Vagina (tissue), 2 donors: ENCODE measurements around the gene SPRY1. TPM values are rescaled to one million over a fixed set of nuclear protein-coding genes. Genes with fewer than 3 reads are reported as not detected.

ENCODE experiments used
- DNase-seq, 2 donors: peaks; one replicate each; pipeline ENCODE4 v3.0.0-alpha.2; 2017; ENCODE audit errors: extremely low spot score in 2 of 2
- H3K27ac ChIP-seq: fragments of 200-600 bp; sonication (generic); one replicate; pipeline ENCODE4 v1.5.1; 2019
- H3K27me3 ChIP-seq: fragments of 200-600 bp; sonication (generic); one replicate; pipeline ENCODE4 v1.5.1; 2019
- H3K36me3 ChIP-seq, 2 donors: fragments of 200-600 bp; sonication (generic); one replicate each; pipeline ENCODE4 v1.5.1; 2017 to 2019
- H3K4me1 ChIP-seq: fragments of 200-600 bp; sonication (generic); one replicate; pipeline ENCODE4 v1.5.1; 2019
- H3K4me3 ChIP-seq, 2 donors: fragments of 200-600 bp; sonication (generic); 1 replicate in 1 of 2; 2 replicates in 1 of 2; pipeline ENCODE4 v1.5.1; 2016 to 2019
- H3K9me3 ChIP-seq: fragments of 200-600 bp; sonication (generic); one replicate; pipeline ENCODE4 v1.5.1; 2019
- CTCF ChIP-seq, 3 experiments: fragments of 450-650 bp in 2 of 3; fragments of 200-600 bp in 1 of 3; sonication (generic) in 1 of 3; IDR thresholded peaks; one replicate each; pipeline ENCODE4 v1.5.1; 2017 to 2019; ENCODE audit warnings: antibody characterized with exemption in 3 of 3, mild to moderate bottlenecking in 2 of 3, moderate library complexity in 2 of 3
- POLR2A ChIP-seq, 2 donors: fragments of 450-650 bp; IDR thresholded peaks; one replicate each; pipeline ENCODE4 v1.6.1; 2017; ENCODE audit warnings: antibody characterized with exemption in 2 of 2, mild to moderate bottlenecking in 2 of 2, moderate library complexity in 2 of 2
- POLR2AphosphoS5 ChIP-seq, 2 donors: sonication (generic); formaldehyde crosslinking; IDR thresholded peaks; one replicate each; pipeline ENCODE4 v1.9.0; 2017; ENCODE audit warnings: antibody characterized with exemption in 2 of 2, mild to moderate bottlenecking in 2 of 2, low read depth in 1 of 2; ENCODE audit not compliant: insufficient read depth in 1 of 2
- intact Hi-C: fragments of 100-400 bp; cut with DNase I; formaldehyde crosslinking; loops from one replicate; pipeline ENCODE4 v1.15.1; 2023
- total RNA-seq: library from RNA; depleted of rRNA; stranded (reverse); fragments of >200 nt; gene quantifications from one replicate; pipeline ENCODE4 v1.2.3, GENCODE V29; 2016

SPRY1 gene
- total RNA-seq, 1 donor from 2014 or later: 185 TPM

GRCh38 chr4:123449780-123450179 is 53.2 kb downstream of the SPRY1 start:
- no peaks in the 10 kb centered on the region for H3K9me3 ChIP-seq
- no peak overlapping the region for H3K27ac ChIP-seq
- DNase-seq: no peak
- H3K27me3 ChIP-seq: no peaks in the 10 kb centered on the region
- H3K4me3 ChIP-seq: no peak overlapping the region
- H3K36me3 ChIP-seq: no peaks in the 10 kb centered on the region
- intact Hi-C loops: no loop called here
- H3K4me1 ChIP-seq: no peaks in the 10 kb centered on the region
- TF ChIP-seq CTCF (IDR thresholded peaks at IDR 0.05): no peak
- TF ChIP-seq POLR2AphosphoS5 (IDR thresholded peaks at IDR 0.05; ENCODE audit: insufficient read depth in 1 of 2, low read depth in 1 of 2): no peak
- TF ChIP-seq POLR2A (IDR thresholded peaks at IDR 0.05): no peak

DNA sequence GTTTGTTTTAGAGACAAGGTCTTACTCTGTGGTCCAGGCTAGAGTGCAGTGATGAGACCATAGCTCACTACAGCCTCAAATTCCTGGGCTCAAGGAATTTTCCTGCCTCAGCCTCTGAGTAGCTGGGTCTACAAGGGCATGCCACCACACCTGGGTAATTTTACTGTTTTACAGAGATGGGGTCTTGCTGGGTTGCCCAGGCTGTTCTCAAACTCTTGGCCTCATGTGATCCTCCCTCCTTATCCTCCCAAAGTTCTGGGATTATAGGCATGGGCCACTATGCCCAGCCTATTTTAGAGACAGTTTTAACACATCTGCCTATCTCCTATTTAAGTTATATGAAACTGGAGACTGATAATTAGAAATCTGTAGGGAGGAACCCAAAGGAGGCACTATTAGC is 53.8 kb downstream of the SPRY1 start:
- Histone ChIP-seq H3K27ac (no peak overlapping the region), H3K4me1 (no peaks in the 10 kb centered on the region), H3K4me3 (no peak overlapping the region), H3K36me3 (no peaks in the 10 kb centered on the region), H3K9me3 (no peaks in the 10 kb centered on the region), H3K27me3 (no peaks in the 10 kb centered on the region)
- TF ChIP-seq CTCF (IDR thresholded peaks at IDR 0.05) (no peak), POLR2AphosphoS5 (IDR thresholded peaks at IDR 0.05; ENCODE audit: insufficient read depth in 1 of 2, low read depth in 1 of 2) (no peak), POLR2A (IDR thresholded peaks at IDR 0.05) (no peak)
- intact Hi-C loops: no loop called here
- DNase-seq: no peak

GRCh38 chr4:123452616-123453015 is 56.0 kb downstream of the SPRY1 start:
- TF ChIP-seq POLR2A (IDR thresholded peaks at IDR 0.05): no peak
- TF ChIP-seq POLR2AphosphoS5 (IDR thresholded peaks at IDR 0.05; ENCODE audit: insufficient read depth in 1 of 2, low read depth in 1 of 2): no peak
- TF ChIP-seq CTCF (IDR thresholded peaks at IDR 0.05): no peak
- Histone ChIP-seq H3K27ac (no peak overlapping the region), H3K9me3 (no peaks in the 10 kb centered on the region), H3K4me3 (no peak overlapping the region), H3K4me1 (no peaks in the 10 kb centered on the region), H3K36me3 (no peaks in the 10 kb centered on the region), H3K27me3 (no peaks in the 10 kb centered on the region)
- intact Hi-C loops: no loop called here
- DNase-seq: no peak

GRCh38 chr4:123453061-123453680 is 56.6 kb downstream of the SPRY1 start:
- no peaks in the 10 kb centered on the region for H3K4me1 ChIP-seq
- H3K27ac ChIP-seq: no peak overlapping the region
- no peak for DNase-seq
- no peaks in the 10 kb centered on the region for H3K36me3 ChIP-seq
- no peaks in the 10 kb centered on the region for H3K9me3 ChIP-seq
- intact Hi-C loops: no loop called here
- no peak for TF ChIP-seq CTCF (IDR thresholded peaks at IDR 0.05)
- TF ChIP-seq POLR2AphosphoS5 (IDR thresholded peaks at IDR 0.05; ENCODE audit: insufficient read depth in 1 of 2, low read depth in 1 of 2): no peak
- TF ChIP-seq POLR2A (IDR thresholded peaks at IDR 0.05): no peak
- no peak overlapping the region for H3K4me3 ChIP-seq
- H3K27me3 ChIP-seq: no peaks in the 10 kb centered on the region
